Renal pelvis (tissue), 4 donors: ENCODE results near the gene SLC49A3. TPM values are rescaled to one million over a fixed set of nuclear protein-coding genes. Genes with fewer than 3 reads are reported as not detected.
"Not testable (repeated sequence)": the region's sequence is repeated elsewhere in the genome, so short reads cannot be mapped to it uniquely, and the experiment has no call there.

Source experiments
- DNase-seq: peaks from one replicate; pipeline ENCODE4 v3.0.0-alpha.2; 2013
- polyA plus RNA-seq, 3 donors: library from polyadenylated mRNA; unstranded; fragments of 120-200 nt; gene quantifications; one replicate each; pipeline ENCODE4 v1.2.1, GENCODE V29; 2013; ENCODE audit not compliant: insufficient read length in 3 of 3

The SLC49A3 gene
- polyA plus RNA-seq, 3 donors: 4.1 to 7.8 (median 7.4) TPM

DNA sequence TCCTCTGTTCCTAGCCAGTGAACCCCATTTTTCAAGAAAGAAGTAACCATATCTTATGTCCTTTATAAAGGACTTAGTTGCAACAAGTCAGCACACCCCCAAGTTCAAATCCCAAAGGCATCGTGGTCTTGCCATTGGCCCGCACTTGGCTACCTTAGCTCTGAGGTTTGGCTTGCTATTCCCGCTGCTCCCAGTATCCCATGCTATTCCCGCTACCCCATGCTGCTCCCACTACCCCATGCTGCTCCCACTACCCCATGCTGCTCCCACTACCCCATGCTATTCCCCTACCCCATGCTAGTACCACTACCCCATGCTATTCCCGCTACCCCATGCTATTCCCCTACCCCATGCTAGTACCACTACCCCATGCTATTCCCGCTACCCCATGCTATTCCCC is 20.7 kb downstream of the SLC49A3 start:
- DNase-seq: not testable (repeated sequence)

DNA sequence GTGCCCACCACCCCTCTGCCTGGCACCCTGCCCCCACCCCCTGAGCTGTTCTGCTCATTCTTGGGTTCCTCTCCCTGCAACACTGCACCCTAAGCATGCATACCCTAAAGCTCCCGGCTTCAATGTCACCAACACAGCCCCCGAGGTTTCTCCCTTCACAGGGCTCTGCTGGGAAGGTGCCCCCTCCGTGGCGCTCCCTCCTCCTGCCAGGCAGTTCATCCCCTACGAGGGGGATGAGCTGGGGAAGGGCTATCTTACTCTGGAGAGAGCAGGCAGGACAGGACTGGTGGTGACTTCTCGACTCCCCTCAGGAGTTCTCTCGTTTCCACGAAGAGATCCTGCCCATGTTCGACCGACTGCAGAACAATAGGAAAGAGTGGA is 21.4 kb downstream of the SLC49A3 start:
- DNase-seq: no peak

DNA sequence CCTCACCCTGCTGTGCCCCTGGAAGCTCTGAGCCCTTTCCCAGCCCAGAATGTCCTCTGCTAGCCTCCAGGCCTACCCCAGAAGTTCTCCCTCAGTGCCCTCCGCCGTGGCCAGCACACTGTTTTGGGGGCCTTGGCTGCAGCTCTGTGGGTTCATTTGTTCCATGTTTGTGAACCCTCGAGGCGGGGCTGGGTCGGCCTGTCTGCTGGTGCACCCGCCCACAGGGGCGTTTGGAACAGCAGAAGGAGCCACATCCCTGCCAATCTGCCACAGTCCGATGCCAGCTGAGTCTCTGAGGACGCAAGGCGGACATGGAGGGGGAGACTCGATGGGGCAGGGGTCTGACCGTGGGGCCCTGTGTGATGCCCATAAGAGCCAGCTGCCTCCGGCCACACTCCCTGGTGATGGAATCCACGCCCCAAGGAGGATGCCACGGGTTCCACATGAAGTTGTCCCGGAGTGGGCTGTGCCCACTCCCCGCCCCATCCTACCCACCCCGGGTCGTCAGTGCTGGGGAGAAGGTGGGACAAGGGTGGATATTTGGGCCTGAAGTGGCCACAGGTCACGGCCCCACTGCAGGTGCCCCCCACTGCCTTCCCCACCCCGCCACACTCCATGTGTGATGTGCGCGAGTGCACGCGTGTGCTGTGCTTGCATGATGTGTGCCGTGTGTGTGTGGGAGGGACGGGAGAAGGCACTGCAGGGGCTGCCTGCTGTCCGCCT is 22.0 kb downstream of the SLC49A3 start:
- DNase-seq: no peak

DNA sequence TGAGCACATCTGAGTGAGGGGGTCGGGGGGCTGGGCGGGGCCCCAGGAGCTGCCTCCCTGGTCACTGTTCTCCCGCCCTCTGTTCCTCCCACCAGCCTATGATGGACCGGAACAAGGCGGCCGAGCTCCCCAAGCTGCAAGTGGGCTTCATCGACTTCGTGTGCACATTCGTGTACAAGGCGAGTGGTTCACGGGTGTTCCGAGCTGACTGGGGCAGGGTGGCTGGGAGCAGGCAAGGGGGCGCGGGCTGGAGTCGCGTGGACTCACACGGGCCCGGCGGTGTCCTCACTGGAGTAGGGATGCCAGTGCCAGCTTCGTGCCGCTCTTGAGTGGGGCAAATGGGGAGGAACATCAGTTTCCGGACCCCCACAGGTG is 22.5 kb downstream of the SLC49A3 start:
- DNase-seq: no peak

DNA sequence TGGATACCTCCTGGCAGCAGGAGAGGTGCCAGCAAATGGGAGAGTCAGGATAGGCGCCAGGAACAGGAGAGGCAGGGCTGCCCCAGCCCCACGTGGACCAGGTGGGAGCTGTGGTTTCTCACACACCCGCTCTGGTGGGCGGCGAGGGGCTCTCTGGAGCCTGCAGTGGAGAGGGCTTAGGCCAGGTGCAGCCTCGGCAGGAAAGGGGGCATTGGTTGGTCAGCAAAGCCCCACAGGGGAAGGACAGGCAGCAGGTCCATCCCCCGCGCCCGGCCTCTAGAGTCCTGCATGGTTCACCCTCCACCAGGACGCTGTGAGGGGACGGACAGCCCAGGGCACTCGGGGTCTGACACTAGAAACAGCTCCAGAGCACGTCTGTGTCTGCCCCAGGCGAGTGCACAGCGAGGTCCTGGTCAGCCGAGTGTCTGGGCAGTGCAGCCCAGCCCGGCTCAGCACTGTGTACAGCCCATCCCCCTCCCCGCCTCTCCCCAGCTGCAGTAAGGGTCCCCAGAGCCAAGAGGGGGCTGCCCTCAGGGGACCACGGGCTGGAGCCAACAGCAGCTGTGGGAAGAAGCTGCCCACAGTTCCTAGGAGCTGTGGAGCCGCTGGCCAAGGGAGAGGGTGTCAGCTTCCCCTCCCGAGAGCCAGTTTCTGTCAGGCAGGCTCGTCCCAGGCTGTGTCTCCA is 23.1 kb downstream of the SLC49A3 start:
- no peak for DNase-seq

DNA sequence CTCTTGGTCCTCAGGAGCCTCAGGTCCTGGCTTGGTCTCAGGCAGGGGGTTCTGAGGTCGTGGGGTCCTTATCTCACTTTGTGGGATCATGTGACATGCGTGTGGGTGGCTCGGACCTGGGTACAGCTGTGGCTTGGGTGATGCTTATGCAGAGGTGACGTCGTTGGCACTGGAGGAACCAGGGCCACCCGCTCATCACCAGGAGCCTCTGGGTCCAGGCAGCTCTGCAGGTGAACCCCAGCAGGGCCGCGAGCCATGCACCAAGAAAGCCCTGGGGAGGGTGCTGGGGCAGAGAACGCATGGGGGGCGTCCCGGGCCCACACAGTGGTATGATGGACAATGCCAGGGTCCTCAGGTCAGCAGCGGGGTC is 23.6 kb downstream of the SLC49A3 start:
- no peak for DNase-seq

DNA sequence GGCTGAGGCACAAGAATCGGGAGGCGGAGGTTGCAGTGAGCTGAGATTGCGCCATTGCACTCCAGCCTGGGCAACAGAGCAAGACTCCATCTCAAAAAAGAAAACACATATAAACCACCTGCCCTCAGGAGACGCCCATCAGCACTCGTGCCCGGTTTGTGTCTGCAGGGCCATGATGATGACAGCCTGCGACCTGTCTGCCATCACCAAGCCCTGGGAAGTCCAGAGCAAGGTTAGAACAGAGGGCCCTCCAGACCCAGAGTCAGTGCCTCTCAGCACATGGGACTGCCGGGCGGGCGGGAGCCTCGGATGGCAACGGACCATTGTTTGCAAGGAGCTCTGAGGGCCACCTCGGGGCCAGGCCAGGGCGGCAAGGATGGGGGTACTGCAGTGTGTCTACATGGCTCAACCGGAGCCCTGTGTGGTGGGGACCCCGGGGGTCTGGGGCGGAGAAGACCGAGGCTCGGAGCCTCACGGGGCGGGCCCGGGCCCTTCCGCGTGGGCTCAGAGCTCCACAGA is 24.2 kb downstream of the SLC49A3 start:
- DNase-seq: no peak

DNA sequence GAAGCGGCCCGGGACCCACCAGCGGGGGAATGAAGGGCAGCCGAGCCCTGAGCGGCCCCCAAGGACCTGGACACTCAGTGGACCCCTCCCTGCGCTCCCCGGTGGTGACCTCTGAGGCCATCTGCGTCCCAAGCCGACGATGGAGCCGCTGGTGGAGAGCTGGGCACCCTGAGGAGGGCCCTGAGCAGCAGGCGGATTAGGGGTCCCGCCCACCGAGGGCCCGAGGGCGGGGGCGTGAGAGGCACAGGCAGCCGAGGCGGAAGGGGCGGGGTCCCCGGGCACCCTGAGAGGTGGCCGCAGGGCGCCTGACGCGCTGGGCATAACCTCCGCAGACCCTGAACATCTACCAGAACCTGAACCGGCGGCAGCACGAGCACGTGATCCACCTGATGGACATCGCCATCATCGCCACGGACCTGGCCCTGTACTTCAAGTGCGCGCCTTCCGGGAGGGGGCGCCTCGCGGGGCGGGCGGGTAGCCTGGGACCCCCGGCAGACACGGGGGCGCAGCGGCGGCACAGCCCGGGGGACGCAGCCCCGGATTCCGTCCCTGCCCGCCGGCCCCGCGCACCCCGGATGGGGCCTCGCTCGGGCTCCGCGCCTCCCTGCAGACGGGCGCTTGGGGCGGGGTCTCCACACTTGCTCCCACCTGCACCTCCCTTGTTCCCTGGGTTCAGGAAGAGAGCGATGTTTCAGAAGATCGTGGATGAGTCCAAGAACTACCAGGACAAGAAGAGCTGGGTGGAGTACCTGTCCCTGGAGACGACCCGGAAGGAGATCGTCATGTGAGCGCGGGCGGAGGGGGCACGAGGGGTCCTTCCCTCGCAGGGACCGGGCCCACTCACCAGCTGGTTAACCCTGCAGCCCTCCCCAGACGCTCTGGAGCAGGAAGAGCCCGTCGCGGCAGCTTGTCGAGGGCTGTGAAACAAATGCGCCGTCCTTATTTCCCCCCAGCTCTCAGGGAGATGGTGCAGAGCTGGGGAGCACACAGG is 25.2 kb downstream of the SLC49A3 start:
- DNase-seq: peak; percentile 70

DNA sequence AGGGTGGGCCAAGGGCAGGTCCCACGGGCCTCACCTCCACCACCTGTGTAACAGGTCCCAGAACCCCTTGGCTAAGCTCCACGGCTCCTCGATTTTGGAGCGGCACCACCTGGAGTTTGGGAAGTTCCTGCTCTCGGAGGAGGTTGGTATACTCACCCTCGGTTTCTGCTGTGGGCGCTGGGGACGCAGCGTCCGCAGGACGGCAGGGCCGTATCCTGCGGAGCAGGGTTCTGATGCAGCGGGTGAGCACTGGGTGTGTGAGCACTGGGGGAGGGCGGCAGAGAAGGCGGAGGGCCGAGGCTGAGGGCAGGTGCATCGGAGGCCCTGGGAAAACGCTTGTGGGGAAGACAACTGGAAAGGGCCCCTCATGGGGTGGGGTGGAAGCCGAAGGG is 25.9 kb downstream of the SLC49A3 start:
- DNase-seq: no peak

DNA sequence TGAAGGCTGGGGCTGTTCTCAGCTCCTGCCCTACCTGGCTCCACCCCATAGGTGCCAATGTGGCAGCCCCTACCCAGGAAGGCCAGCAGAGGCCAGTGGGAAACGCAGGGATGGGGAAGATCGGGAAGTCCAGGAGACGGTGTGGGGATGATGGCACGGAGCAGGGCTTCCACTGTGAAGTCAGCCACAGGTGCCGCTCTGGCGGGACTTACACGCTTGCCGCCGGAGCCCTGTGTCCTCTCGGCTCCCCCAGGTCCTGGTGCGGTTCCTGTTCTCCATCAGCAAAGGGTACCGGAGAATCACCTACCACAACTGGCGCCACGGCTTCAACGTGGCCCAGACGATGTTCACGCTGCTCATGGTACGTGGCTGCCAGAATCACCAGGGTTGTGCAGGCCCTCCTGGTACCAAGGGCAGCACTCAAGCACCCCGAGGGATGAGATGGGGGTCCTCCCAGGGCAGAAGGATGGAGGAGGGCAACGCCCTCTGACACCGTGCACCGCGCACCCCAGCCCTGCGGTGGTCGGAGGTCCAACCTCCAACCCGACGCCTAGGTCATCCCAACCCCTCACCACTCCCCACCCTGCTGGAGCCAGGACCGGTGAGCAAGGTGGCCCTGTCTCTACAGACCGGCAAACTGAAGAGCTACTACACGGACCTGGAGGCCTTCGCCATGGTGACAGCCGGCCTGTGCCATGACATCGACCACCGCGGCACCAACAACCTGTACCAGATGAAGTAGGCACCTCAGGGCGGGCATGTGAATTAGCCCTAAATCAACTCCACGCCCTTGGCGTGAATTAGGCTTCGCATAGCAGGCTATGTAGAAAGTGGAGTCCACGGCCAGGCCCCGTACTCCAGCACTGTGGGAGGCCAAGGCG is 26.8 kb downstream of the SLC49A3 start:
- no peak for DNase-seq

DNA sequence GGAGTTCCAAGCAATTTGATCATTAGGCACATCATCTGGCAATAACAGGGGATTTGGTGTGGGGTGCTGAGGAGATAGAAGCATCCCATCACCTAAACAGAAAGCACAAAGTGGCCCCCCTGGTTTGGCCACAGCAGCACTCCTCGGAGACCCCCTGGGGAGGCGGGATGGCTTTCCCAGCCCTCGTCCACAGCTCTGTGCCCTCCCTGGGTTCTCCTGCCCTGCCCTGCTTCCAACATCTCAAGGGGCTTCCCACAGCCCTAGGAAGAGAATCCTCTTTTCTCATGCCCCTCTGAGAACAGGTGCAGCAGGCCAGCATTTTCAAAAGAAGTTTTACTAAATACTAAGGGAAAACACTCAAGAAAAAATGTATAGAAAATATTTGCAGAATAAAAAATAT is 27.7 kb downstream of the SLC49A3 start:
- no peak for DNase-seq

DNA sequence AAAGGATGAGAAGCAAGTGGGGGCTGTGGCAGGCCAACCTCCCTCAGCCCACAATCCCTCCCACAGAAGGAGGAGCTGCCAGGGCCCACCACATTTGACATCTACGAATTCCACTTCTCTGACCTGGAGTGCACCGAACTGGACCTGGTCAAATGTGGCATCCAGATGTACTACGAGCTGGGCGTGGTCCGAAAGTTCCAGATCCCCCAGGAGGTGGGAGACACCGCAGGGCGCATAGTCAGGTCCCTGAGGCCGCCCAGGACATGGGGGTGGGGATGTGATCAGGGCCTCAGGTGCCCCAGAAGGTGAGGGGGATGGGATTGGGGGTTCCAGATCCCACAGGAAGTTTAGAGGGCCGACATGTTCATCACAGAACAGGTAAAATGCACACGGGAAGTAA is 28.6 kb downstream of the SLC49A3 start:
- DNase-seq: no peak

DNA sequence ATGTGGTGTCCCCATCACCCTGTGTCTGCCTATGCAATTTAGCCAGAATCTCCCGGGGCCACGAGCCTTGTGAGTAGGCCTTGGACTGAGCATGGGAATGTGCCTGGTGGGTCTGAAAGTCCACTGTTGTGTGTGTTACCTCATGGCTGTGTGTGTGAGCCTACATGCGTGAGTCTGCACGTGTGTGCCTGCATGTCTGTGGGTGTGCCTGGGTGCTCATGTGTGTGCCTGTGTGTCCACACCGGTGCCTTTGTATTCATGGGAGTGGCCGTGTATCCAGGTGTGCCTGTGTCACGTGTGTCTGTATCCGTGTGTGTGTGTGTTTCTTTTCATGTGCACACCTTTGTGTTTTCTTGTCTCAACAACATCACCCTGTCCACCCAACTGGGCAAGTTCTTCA is 29.1 kb downstream of the SLC49A3 start:
- DNase-seq: no peak

DNA sequence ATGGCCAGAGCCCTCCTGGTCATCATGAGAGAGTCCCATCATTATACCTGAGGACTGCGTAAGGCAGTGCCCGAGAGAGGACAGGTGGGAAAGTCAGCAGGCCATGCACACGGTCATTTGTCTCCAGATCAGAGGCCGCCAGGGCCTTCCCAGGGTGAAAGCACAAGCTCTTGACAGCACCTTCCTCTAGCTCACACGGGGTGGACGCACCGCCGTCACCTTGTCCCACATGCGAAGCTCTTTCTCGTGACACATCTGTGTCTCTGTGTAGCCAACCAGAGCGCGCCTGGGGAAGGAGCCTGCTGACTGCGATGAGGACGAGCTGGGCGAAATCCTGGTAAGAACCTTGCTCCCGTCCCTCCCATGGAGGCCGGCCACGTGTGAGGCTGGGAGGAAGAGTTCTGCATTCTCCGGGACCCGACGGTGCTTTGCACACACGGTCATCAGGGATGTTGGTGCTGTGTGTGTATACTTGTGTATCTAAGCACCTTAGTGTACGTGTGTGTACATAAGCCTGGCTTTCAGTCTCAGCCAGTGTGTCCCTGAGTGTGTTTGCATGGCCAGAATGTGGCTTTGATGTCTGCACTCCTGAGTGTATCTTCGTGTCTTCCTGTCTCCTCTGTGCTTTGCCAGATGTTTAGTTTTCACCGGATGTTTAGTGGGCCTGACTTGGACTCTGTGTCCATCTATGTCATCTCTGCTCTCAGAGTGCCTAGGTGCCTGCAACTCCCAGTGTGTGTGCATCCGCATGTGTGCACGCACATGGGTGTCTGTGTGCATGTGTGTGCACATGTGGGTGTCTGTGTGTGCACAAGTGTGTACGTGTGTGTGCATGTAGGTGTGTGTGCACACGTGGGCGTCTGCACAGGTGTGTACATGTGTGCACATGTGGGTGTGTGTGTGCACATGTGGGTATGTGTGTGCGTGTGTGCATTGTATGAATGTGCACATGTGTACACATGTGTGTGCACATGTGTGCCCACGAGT is 30.0 kb downstream of the SLC49A3 start:
- DNase-seq: no peak

DNA sequence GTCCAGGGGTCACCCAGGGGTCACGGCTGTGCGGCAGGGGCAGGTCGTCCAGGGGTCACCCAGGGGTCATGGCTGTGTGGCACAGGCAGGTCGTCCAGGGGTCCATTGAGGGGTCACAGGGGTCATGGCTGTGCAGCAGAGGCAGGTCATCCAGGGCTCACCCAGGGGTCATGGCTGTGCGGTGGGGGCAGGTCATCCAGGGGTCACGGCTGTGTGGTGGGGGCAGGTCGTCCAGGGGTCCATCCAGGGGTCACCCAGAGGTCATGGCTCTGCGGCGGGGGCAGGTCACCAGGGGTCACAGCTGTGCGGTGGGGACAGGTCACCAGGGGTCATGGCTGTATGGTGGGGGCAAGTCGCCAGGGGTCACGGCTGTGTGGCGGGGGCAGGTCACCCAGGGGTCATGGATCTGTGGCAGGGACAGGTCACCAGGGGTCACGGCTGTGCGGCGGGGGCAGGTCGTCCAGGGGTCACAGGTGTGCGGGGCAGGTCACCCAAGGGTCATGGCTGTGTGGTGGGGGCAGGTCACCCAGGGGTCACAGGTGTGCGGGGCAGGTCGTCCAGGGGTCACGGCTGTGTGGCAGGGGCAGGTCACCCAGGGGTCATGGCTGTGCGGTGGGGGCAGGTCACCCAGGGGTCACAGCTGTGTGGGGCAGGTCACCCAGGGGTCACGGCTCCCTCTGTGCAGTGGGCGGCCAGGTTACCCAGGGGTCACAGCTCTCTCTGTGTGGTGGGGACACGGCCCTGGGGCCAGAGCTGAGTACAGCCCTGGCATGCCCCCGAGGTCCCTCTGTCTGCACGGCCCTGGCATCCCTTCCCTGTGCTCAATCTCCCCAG is 30.9 kb downstream of the SLC49A3 start:
- no peak for DNase-seq

DNA sequence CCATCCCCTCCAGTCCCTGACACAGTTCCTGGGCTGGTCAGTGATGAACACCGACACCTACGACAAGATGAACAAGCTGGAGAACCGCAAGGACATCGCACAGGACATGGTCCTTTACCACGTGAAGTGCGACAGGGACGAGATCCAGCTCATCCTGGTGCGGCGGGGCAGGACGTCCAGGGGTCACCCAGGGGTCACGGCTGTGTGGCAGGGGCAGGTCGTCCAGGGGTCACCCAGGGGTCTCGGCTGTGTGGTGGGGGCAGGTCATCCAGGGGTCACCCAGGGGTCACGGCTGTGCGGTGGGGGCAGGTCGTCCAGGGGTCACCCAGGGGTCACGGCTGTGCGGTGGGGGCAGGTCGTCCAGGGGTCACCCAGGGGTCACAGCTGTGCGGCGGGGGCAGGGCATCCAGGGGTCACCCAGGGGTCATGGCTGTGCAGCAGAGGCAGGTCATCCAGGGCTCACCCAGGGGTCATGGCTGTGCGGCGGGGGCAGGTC is 31.6 kb downstream of the SLC49A3 start:
- no peak for DNase-seq

DNA sequence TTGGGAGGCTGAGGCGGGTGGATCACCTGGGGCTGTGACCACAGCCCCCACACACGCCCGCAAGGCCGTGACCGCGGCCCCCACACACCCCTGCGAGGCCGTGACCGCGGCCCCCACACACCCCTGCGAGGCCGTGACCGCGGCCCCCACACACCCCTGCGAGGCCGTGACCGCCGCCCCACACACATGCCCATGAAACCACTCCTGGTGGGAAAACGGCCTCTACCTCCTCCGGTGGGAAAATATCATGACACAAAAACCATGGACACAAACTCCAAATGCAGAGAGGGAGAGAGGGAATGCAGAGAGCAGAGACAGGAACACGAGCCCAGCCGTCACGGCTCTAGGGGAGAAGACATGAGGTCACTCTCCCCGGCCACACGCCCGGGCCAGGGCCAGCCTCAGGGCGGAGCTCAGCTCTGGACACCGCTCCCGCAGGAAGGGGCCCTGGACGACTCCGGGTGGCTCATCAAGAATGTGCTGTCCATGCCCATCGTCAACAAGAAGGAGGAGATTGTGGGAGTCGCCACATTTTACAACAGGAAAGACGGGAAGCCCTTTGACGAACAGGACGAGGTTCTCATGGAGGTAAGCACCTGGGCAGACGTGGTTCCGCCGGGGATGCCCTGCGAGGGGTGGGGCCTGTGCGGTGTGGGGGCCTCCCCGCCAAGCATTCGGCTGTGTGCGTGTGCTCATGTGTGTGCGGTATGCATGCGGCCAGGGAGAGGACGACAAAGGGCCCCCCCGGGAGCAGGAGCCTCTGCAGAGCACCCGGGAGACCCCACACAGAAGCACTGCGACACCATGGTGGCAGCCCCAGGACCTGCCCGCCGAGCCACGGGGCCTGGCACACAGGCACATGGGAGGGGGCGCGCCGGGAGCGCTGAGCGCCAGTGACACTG is 32.3 kb downstream of the SLC49A3 start:
- no peak for DNase-seq
